NCI-H446 (cell line): Measurements from ENCODE around the gene COX10.
"Not testable (repeated sequence)": the region's sequence is repeated elsewhere in the genome, so short reads cannot be mapped to it uniquely, and the experiment has no call there.

Source experiments
- DNase-seq, 2 experiments: peaks; one replicate each; lab custom pipeline; 2025; lab: John Stamatoyannopoulos, UW

COX10 gene

GRCh38 chr17:14123619-14124278, 54.4 kb downstream of the COX10 start:
- DNase-seq = no peak

DNA sequence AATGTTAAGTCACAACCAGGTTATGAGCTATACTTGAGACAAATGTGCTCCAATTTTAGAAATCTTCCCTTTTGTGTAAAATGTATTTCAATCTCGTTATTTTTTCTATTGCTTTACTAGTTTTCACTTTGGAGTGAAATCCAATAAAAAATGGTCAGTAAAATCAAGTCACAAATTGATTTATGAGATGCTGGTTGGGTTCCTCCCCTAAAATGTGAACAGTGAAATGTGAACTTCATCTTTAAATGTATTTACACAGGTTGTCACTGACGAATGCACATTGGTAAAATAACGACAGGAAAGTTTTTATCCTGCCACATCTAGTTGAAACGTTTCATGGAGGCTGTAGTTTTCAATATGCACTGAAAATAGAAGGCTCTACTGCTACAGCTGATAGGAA, 55.5 kb downstream of the COX10 start:
- no peak for DNase-seq

DNA sequence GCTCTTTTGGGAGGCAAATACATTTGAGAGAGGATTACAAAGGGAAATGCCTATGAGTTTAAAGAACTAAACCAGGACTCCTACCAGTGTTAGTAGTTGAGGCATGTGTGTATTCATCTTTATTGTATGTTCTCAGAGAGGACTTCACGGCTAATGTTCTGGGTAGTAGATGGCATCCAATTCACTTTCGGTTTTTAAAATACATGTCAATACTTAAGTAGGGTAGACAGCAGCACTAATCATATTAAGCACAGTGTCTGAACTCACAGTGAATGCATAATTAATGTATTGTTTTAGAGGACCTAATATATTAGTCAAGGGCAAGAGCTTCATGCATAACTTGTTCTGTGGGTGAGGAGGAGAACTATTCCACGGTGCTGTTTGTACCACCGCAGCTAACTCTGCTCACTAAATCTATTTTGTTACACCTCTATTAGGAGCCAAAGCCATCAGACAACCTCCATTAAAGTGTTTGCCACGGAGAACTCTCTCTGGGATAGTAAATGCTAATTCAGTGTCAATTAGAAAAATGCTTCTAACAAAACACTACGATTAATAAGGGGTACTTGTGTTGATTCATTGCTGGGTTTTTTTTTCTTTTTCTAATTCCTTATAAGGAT, 56.3 kb downstream of the COX10 start:
- DNase-seq = no peak

- DNase-seq = no peak
Measured at GRCh38 chr17:14133104-14133503, 63.8 kb downstream of the COX10 start.

GRCh38 chr17:14134456-14134855, 65.2 kb downstream of the COX10 start:
- no peak for DNase-seq

GRCh38 chr17:14135906-14136590, 66.7 kb downstream of the COX10 start:
- no peak for DNase-seq

- DNase-seq = no peak
Measured at GRCh38 chr17:14138649-14139048, 69.3 kb downstream of the COX10 start.

DNA sequence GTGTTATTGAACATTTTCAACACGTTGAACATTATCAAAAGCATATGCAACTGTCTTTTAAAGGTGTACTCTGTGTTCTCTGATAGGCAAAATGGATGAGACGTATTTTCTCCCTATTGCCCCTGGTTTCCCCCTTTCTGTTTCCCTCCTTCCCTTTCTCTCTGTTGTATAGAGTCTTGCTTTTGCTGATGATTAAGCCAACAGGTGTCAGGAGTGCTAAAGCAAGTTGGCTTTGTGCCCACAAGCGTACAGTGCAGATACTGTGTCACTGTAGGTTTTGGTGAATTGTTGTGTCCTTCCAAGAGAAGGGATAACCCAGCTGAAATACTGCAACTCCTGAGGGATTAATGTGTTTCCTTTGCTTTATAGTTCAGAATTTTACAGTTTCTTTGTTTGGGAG, 74.4 kb downstream of the COX10 start:
- no peak for DNase-seq

- DNase-seq = no peak
Measured at GRCh38 chr17:14144508-14144907, 75.2 kb downstream of the COX10 start.

GRCh38 chr17:14149751-14150150, 80.4 kb downstream of the COX10 start:
- no peak for DNase-seq

GRCh38 chr17:14150619-14151018, 81.3 kb downstream of the COX10 start:
- DNase-seq = no peak

- DNase-seq = peak; percentile 1 to 59
Measured at GRCh38 chr17:14152721-14153120, 83.4 kb downstream of the COX10 start.

- no peak for DNase-seq
Measured at GRCh38 chr17:14153374-14153773, 84.1 kb downstream of the COX10 start.

DNA sequence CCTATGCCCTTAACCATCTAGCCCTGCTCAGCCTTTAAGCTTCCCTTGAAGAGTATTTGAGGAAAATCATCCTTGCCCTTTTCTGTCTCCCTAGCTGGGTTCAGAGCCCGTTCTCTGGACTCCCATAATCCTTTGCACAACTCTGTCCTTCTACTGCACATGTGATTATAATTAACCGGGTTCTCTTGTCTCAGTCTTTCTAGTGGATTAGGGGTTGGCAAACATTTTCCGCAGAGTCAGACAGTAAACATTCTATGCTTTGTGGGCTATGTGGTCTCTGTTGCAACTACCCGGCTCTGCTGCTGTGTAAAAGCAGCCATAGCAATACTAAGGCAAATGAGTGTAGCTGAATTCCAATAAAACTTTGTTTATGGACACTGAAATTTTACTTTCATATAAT, 87.4 kb downstream of the COX10 start:
- DNase-seq = no peak

DNA sequence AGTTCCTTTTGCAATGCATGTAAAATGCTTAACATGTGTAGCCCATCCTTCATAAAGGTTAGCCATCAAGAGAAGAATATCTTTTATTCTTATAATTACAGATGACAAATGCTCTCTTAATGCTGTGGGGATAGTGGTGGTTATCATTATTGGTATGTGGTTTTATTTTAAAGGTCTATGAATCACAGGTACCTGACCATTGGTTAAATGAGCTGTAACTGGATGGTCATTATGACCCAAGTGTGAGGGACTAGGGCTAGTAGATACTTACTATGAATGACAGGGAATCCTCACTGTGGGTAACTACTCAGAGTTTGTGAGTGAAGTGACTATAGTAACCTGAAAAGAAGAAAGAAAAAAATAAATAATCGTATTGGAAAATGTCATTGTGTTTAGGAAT, 88.5 kb downstream of the COX10 start:
- no peak for DNase-seq

DNA sequence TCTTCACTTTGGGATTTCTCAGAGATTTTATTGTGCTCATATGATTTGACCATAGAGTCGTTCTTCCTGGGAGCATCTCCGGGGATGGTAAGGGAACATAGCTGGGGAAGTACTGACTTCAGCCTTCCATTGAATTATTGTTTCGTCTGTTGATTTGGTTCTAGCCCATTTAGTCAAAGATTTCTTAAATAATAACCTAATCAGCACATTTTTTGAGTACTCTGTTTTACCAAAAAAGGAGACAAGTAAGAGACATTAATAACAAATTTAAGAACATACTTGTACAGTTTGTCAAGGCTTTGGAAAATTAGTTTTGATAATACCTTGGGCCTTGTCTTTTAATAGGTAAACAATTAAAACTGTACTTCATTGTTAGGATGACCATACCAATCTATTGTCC, 89.4 kb downstream of the COX10 start:
- no peak for DNase-seq

- DNase-seq = no peak
Measured at GRCh38 chr17:14161419-14161818, 92.1 kb downstream of the COX10 start.

DNA sequence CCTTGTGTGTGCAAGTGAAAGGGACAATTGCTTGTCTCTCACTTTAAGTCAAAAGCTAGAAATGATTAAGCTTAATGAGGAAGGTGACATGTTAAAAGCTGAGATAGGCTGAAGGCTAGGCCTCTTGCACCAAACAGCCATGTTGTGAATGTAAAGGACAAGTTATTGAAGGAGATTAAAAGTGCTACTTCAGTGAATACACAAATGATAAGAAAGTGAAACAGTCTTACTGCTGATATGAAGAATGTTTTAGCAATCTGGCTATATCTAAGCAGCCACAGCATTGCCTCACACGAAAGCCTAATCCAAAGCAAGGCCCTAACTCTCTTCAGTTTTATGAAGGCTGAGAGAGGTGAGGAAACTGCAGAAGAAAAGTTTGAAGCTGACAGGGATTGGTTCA, 96.3 kb downstream of the COX10 start:
- no peak for DNase-seq

- not testable (repeated sequence) for DNase-seq
Measured at GRCh38 chr17:14167831-14168230, 98.5 kb downstream of the COX10 start.

DNA sequence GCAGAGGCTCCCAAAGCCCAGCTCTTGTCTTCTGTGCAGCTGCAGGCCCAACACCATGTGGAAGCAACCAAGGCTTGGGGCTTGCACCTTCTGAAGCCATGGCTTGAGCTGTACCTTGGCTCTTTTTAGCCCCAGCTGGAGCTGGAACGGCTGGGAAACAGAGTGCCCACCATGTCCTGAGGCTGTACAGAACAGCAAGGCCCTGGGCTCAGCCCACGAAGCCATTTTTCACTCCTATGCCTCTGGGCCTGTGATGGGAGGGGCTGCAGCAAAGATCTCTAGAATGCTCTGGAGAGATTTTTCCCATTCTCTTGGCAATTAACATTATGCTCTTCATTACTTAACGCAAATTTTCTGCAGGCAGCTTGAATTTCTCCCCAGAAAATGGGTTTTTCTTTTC, 99.3 kb downstream of the COX10 start:
- DNase-seq = no peak

- DNase-seq = no peak
Measured at GRCh38 chr17:14169287-14169686, 100.0 kb downstream of the COX10 start.

DNA sequence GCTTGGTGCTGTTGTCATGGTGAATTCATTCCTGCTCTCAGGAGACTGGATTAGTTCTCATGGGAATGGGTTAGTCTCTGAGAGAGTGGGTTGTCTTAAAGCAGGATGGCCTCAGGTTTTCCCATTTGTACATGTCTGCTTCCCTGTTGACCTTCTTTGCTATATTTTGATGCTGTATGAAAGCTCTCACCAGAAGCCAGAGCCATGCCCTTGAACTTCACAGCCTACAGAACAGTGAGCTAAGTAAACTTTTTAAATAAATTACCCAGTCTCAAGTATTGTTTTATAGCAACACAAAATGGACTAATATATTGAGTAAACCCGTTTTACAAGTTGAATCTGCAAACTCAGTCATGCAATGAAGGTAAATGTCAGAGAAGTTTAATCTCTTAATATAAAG, 100.6 kb downstream of the COX10 start:
- DNase-seq = no peak

DNA sequence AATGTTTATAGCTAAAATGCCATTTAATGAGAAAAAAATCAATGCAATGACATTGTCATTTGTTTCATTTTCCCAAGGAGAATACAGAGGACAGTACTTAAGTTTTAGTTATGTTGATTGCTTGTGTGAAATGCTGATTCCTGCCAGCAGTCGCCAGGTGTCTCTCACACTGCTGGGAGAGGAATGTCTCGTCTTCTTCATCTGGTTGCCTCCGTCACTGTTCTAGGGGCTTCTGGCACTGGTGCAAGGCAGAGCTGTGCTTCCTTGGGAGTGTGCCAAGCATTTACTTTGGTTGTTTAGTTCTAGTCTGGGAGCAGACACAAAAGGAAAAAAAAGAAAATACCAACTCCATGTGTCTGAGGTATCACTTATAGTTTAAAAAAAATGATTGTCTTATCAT, 107.7 kb downstream of the COX10 start:
- peak in 1 of 2 experiments; percentile 39 for DNase-seq
